H9 (cell line): ENCODE data around the gene HYI. TPM values are rescaled to one million over a fixed set of nuclear protein-coding genes. Genes with fewer than 3 reads are reported as not detected.

Source experiments
- DNase-seq: peaks from one replicate; pipeline ENCODE4 v3.0.0-alpha.2; 2017
- H2AFZ ChIP-seq: one replicate; pipeline ENCODE4 v1.6.1; 2013; ENCODE audit warnings: mild to moderate bottlenecking, low read length, control low read depth, moderate library complexity
- H2AK5ac ChIP-seq: 2 replicates; pipeline ENCODE4 v1.6.1; 2013; ENCODE audit warnings: low read length, control low read depth, mixed read lengths; ENCODE audit not compliant: insufficient read length
- H2BK120ac ChIP-seq: one replicate; pipeline ENCODE4 v1.6.1; 2013; ENCODE audit warnings: low read depth, mild to moderate bottlenecking, low read length, control low read depth, inconsistent platforms; ENCODE audit not compliant: poor library complexity, severe bottlenecking
- H2BK12ac ChIP-seq: 2 replicates; pipeline ENCODE4 v1.6.1; 2013; ENCODE audit warnings: low read length, control low read depth, mixed read lengths, low read depth; ENCODE audit not compliant: insufficient read length
- H2BK15ac ChIP-seq: 2 replicates; pipeline ENCODE4 v1.6.1; 2013; ENCODE audit warnings: low read depth, low read length, control low read depth
- H2BK20ac ChIP-seq: one replicate; pipeline ENCODE4 v1.6.1; 2013; ENCODE audit warnings: low read depth, mild to moderate bottlenecking, low read length, control low read depth, inconsistent platforms; ENCODE audit not compliant: poor library complexity, severe bottlenecking
- H2BK5ac ChIP-seq: 2 replicates; pipeline ENCODE4 v1.6.1; 2013; ENCODE audit warnings: low read length, control low read depth, mixed read lengths; ENCODE audit not compliant: insufficient read length
- H3K14ac ChIP-seq: 2 replicates; pipeline ENCODE4 v1.6.1; 2013; ENCODE audit warnings: low read length, control low read depth; ENCODE audit not compliant: insufficient read depth
- H3K18ac ChIP-seq: 2 replicates; pipeline ENCODE4 v1.6.1; 2013; ENCODE audit warnings: low read depth, mild to moderate bottlenecking, mixed read lengths, low read length, control low read depth; ENCODE audit not compliant: insufficient read length
- H3K23ac ChIP-seq: 2 replicates; pipeline ENCODE4 v1.6.1; 2013; ENCODE audit warnings: low read length, control low read depth, mixed read lengths, low read depth; ENCODE audit not compliant: insufficient read length
- H3K23me2 ChIP-seq: 2 replicates; pipeline ENCODE4 v1.6.1; 2013; ENCODE audit warnings: low read depth, mild to moderate bottlenecking, mixed read lengths, low read length, control low read depth; ENCODE audit not compliant: insufficient read length, poor library complexity, severe bottlenecking
- H3K27ac ChIP-seq: 2 replicates; pipeline ENCODE4 v1.5.1; 2013; ENCODE audit warnings: low read length, control low read depth, mixed read lengths, low read depth; ENCODE audit not compliant: insufficient read length
- H3K27me3 ChIP-seq: 2 replicates; pipeline ENCODE4 v1.6.1; 2013; ENCODE audit warnings: low read length, control low read depth, inconsistent platforms; ENCODE audit not compliant: insufficient read depth
- H3K4ac ChIP-seq: 2 replicates; pipeline ENCODE4 v1.6.1; 2013; ENCODE audit warnings: low read depth, mild to moderate bottlenecking, control low read depth, inconsistent platforms, low read length, moderate library complexity
- H3K4me1 ChIP-seq: 2 replicates; pipeline ENCODE4 v1.6.1; 2013; ENCODE audit warnings: low read length, control low read depth, inconsistent platforms; ENCODE audit not compliant: insufficient read depth
- H3K4me2 ChIP-seq: 2 replicates; pipeline ENCODE4 v1.6.1; 2013; ENCODE audit warnings: low read length, control low read depth, mixed read lengths; ENCODE audit not compliant: insufficient read length, insufficient read depth
- H3K56ac ChIP-seq: 2 replicates; pipeline ENCODE4 v1.6.1; 2013; ENCODE audit warnings: low read depth, mild to moderate bottlenecking, mixed read lengths, low read length, control low read depth; ENCODE audit not compliant: insufficient read length
- H3K79me1 ChIP-seq: 2 replicates; pipeline ENCODE4 v1.6.1; 2013; ENCODE audit warnings: low read depth, mild to moderate bottlenecking, moderate library complexity, low read length, control low read depth, inconsistent platforms; ENCODE audit not compliant: insufficient read depth, poor library complexity, severe bottlenecking
- H3K79me2 ChIP-seq: 2 replicates; pipeline ENCODE4 v1.6.1; 2013; ENCODE audit warnings: low read length, control low read depth, inconsistent platforms; ENCODE audit not compliant: insufficient read depth
- H3K9ac ChIP-seq: 2 replicates; pipeline ENCODE4 v1.6.1; 2013; ENCODE audit warnings: low read length, control low read depth, mixed read lengths; ENCODE audit not compliant: insufficient read length; ENCODE audit errors: extremely low read depth
- H3K9me3 ChIP-seq: one replicate; pipeline ENCODE4 v1.6.1; 2013; ENCODE audit warnings: low read depth, low read length, inconsistent platforms; ENCODE audit not compliant: control insufficient read depth
- H3T11ph ChIP-seq: one replicate; pipeline ENCODE4 v1.6.1; 2013; ENCODE audit warnings: mild to moderate bottlenecking, low read length, control low read depth, inconsistent platforms
- H4K20me1 ChIP-seq: one replicate; pipeline ENCODE4 v1.6.1; 2013; ENCODE audit not compliant: control insufficient read depth, insufficient read length, insufficient read depth
- H4K5ac ChIP-seq: 2 replicates; pipeline ENCODE4 v1.6.1; 2013; ENCODE audit warnings: low read depth, mild to moderate bottlenecking, mixed read lengths, low read length, control low read depth; ENCODE audit not compliant: insufficient read length
- H4K8ac ChIP-seq: replicated peaks from 2 replicates; pipeline ENCODE4 v1.6.1; 2013; ENCODE audit warnings: low read length, control low read depth, mixed read lengths, low read depth; ENCODE audit not compliant: insufficient read length
- H4K91ac ChIP-seq: 2 replicates; pipeline ENCODE4 v1.6.1; 2013; ENCODE audit warnings: low read depth, mild to moderate bottlenecking, moderate library complexity, mixed read lengths, low read length, control low read depth; ENCODE audit not compliant: insufficient read length
- H3K27ac Mint-ChIP-seq, 3 experiments: 2 replicates in 2 of 3; 3 replicates in 1 of 3; pipeline ENCODE4 v1.8.0; 2020 to 2021; ENCODE audit warnings: mixed read lengths in 3 of 3, mild to moderate bottlenecking in 1 of 3, moderate library complexity in 1 of 3
- H3K27me3 Mint-ChIP-seq: 2 replicates; pipeline ENCODE4 v1.8.0; 2021; ENCODE audit warnings: low read depth, mild to moderate bottlenecking, moderate library complexity, mixed read lengths
- H3K36me3 Mint-ChIP-seq, 3 experiments: 2 replicates in 2 of 3; 3 replicates in 1 of 3; pipeline ENCODE4 v1.8.0; 2020 to 2021; ENCODE audit warnings: low read depth in 3 of 3, mixed read lengths in 3 of 3; ENCODE audit not compliant: insufficient read depth in 1 of 3
- H3K4me1 Mint-ChIP-seq, 2 experiments: 2 replicates each; pipeline ENCODE4 v1.8.0; 2020; ENCODE audit warnings: mixed read lengths in 2 of 2
- H3K4me3 Mint-ChIP-seq, 2 experiments: 2 replicates in 1 of 2; 3 replicates in 1 of 2; pipeline ENCODE4 v1.8.0; 2020 to 2021; ENCODE audit warnings: mild to moderate bottlenecking in 2 of 2, mixed read lengths in 2 of 2, moderate library complexity in 1 of 2
- H3K9me3 Mint-ChIP-seq, 2 experiments: 2 replicates in 1 of 2; 3 replicates in 1 of 2; pipeline ENCODE4 v1.8.0; 2020; ENCODE audit warnings: mild to moderate bottlenecking in 2 of 2, mixed read lengths in 2 of 2, moderate library complexity in 1 of 2
- CTCF ChIP-seq: fragments of 200-600 bp; sonication (generic); conservative IDR thresholded peaks from 3 replicates; pipeline ENCODE4 v1.8.0; 2021; ENCODE audit warnings: antibody characterized with exemption, mild to moderate bottlenecking
- WGBS: extraction: QIAGEN DNeasy Blood & Tissue Kit; methylation state at CpG from one replicate; pipeline ENCODE4 v1.1.7; 2013; ENCODE audit warnings: missing lambda C conversion rate, low lambda C conversion rate, mixed read lengths; ENCODE audit not compliant: insufficient read length; ENCODE audit errors: extremely low coverage; 5-methylcytosine and 5-hydroxymethylcytosine counted together
- total RNA-seq: library from RNA; stranded (reverse); gene quantifications from 2 replicates; pipeline ENCODE4 v1.2.1, GENCODE V29; 2021

Gene HYI
- total RNA-seq, 1 experiment from 2014 or later, result 16.1 TPM

GRCh38 chr1:43419627-43420425 is 33.9 kb downstream of the HYI start:
- H3K9me3 Mint-ChIP-seq, result no peaks in the 10 kb centered on the region
- no peak for DNase-seq
- Histone ChIP-seq H3K14ac (no peak overlapping the region), H3K18ac (no peak overlapping the region), H3K27ac (no peak overlapping the region), H3K9me3 (no peaks in the 10 kb centered on the region), H2BK5ac (no peak overlapping the region), H2BK12ac (no peak overlapping the region), H3T11ph (no peak overlapping the region), H3K4ac (no peak overlapping the region), H3K23ac (no peak overlapping the region), H3K4me1 (no peaks in the 10 kb centered on the region; the same call in 1 of the 2 replicates), H3K27me3 (no peaks in the 10 kb centered on the region), H4K8ac (no peak overlapping the region), H2BK15ac (no peak overlapping the region), H3K4me2 (no peak overlapping the region), H4K20me1 (no peaks in the 10 kb centered on the region), H3K79me1 (no peaks in the 10 kb centered on the region), H2AK5ac (no peak overlapping the region), H2BK120ac (no peak overlapping the region), H3K23me2 (no peaks in the 10 kb centered on the region), H3K79me2 (no peaks in the 10 kb centered on the region), H3K9ac (no peak overlapping the region), H2BK20ac (no peak overlapping the region), H4K91ac (no peak overlapping the region), H4K5ac (no peak overlapping the region), H3K56ac (no peak overlapping the region), H2AFZ (no peak overlapping the region)
- H3K4me3 Mint-ChIP-seq, result no peak overlapping the region
- no peak overlapping the region for H3K27ac Mint-ChIP-seq
- no peaks in the 10 kb centered on the region for H3K27me3 Mint-ChIP-seq
- peaks cover 4 to 43% (median 20%) of the 10 kb centered on the region in 3 experiments; a peak in 6 of 7 replicates for H3K36me3 Mint-ChIP-seq
- peaks cover 9 to 10% of the 10 kb centered on the region in 2 experiments for H3K4me1 Mint-ChIP-seq
- no CpG with 5 or more reads among the region's 13 CpGs for WGBS
- no peak for TF ChIP-seq CTCF
